Measurements from ENCODE around the gene DNAJB1. TPM values are rescaled to one million over a fixed set of nuclear protein-coding genes. Genes with fewer than 3 reads are reported as not detected.
A peak's percentile ranks its signal among the peaks of the same experiment; 100 is the strongest.

Gene DNAJB1
- total RNA-seq, 1 donor from 2014 or later = 45.7 TPM

GRCh38 chr19:14528419-14529253, 10.4 kb upstream of the DNAJB1 start:
- no peak for TF ChIP-seq CTCF (IDR thresholded peaks at IDR 0.05; ENCODE audit: unreplicated experiment)
- H3K27me3 Mint-ChIP-seq (ENCODE audit: unreplicated experiment) = peaks cover 6% of the 10 kb centered on the region
- no peaks in the 10 kb centered on the region for H3K9me3 Mint-ChIP-seq (ENCODE audit: unreplicated experiment)

GRCh38 chr19:14526423-14526822, 8.2 kb upstream of the DNAJB1 start:
- no peak for TF ChIP-seq CTCF (IDR thresholded peaks at IDR 0.05; ENCODE audit: unreplicated experiment)
- Mint-ChIP-seq H3K27me3 (ENCODE audit: unreplicated experiment) (peaks cover 6% of the 10 kb centered on the region), H3K36me3 (ENCODE audit: low read depth, unreplicated experiment) (no peaks in the 10 kb centered on the region), H3K4me3 (ENCODE audit: unreplicated experiment) (no peak overlapping the region), H3K27ac (ENCODE audit: unreplicated experiment) (peak overlapping the region; percentile 67), H3K4me1 (ENCODE audit: unreplicated experiment) (peaks cover 10% of the 10 kb centered on the region), H3K9me3 (ENCODE audit: unreplicated experiment) (no peaks in the 10 kb centered on the region)
- no peak for DNase-seq (ENCODE audit: low spot score)

More at GRCh38 chr19:14528419-14529253, 10.4 kb upstream of the DNAJB1 start:
- Mint-ChIP-seq H3K27ac (ENCODE audit: unreplicated experiment) (peak overlapping the region; percentile 61), H3K4me3 (ENCODE audit: unreplicated experiment) (peak overlapping the region; percentile 95), H3K4me1 (ENCODE audit: unreplicated experiment) (peaks cover 4% of the 10 kb centered on the region), H3K36me3 (ENCODE audit: low read depth, unreplicated experiment) (no peaks in the 10 kb centered on the region)
- no peak for DNase-seq (ENCODE audit: low spot score)

GRCh38 chr19:14525729-14526128, 7.5 kb upstream of the DNAJB1 start:
- Mint-ChIP-seq H3K4me1 (ENCODE audit: unreplicated experiment) (peaks cover 9% of the 10 kb centered on the region), H3K9me3 (ENCODE audit: unreplicated experiment) (no peaks in the 10 kb centered on the region), H3K4me3 (ENCODE audit: unreplicated experiment) (no peak overlapping the region), H3K27ac (ENCODE audit: unreplicated experiment) (no peak overlapping the region), H3K27me3 (ENCODE audit: unreplicated experiment) (peaks cover 6% of the 10 kb centered on the region), H3K36me3 (ENCODE audit: low read depth, unreplicated experiment) (no peaks in the 10 kb centered on the region)
- no peak for DNase-seq (ENCODE audit: low spot score)
- TF ChIP-seq CTCF (IDR thresholded peaks at IDR 0.05; ENCODE audit: unreplicated experiment) = no peak

- no peak for TF ChIP-seq CTCF (IDR thresholded peaks at IDR 0.05; ENCODE audit: unreplicated experiment)
- peaks cover 18% of the 10 kb centered on the region for H3K27me3 Mint-ChIP-seq (ENCODE audit: unreplicated experiment)
- H3K4me1 Mint-ChIP-seq (ENCODE audit: unreplicated experiment) = peaks cover 22% of the 10 kb centered on the region
- no peak overlapping the region for H3K4me3 Mint-ChIP-seq (ENCODE audit: unreplicated experiment)
- no peak for DNase-seq (ENCODE audit: low spot score)
- H3K9me3 Mint-ChIP-seq (ENCODE audit: unreplicated experiment) = no peaks in the 10 kb centered on the region
- peaks cover 18% of the 10 kb centered on the region for H3K36me3 Mint-ChIP-seq (ENCODE audit: low read depth, unreplicated experiment)
- no peak overlapping the region for H3K27ac Mint-ChIP-seq (ENCODE audit: unreplicated experiment)
Observed at GRCh38 chr19:14520543-14520942, 2.3 kb upstream of the DNAJB1 start.

- peaks cover 18% of the 10 kb centered on the region for H3K27me3 Mint-ChIP-seq (ENCODE audit: unreplicated experiment)
- H3K9me3 Mint-ChIP-seq (ENCODE audit: unreplicated experiment) = no peaks in the 10 kb centered on the region
- no peak overlapping the region for H3K27ac Mint-ChIP-seq (ENCODE audit: unreplicated experiment)
- no peak for DNase-seq (ENCODE audit: low spot score)
- H3K36me3 Mint-ChIP-seq (ENCODE audit: low read depth, unreplicated experiment) = peaks cover 24% of the 10 kb centered on the region
- peak overlapping the region; percentile 88 for H3K4me3 Mint-ChIP-seq (ENCODE audit: unreplicated experiment)
- no peak for TF ChIP-seq CTCF (IDR thresholded peaks at IDR 0.05; ENCODE audit: unreplicated experiment)
- peaks cover 28% of the 10 kb centered on the region for H3K4me1 Mint-ChIP-seq (ENCODE audit: unreplicated experiment)
Observed at GRCh38 chr19:14519860-14520407, 1.7 kb upstream of the DNAJB1 start.

Measured in endothelial cell (in vitro differentiated cells).